Limb (tissue), 2 donors: ENCODE results near the gene DTHD1.

Experiments
- DNase-seq, 2 donors: peaks; one replicate each; pipeline ENCODE4 v3.0.0-alpha.2; 2016; ENCODE audit errors: extremely low spot score in 2 of 2

DTHD1 gene

GRCh38 chr4:36269533-36270173 lies 11.8 kb upstream of the DTHD1 start:
- DNase-seq, result no peak

- DNase-seq, result no peak
Measured at GRCh38 chr4:36273276-36273675, 8.1 kb upstream of the DTHD1 start.

GRCh38 chr4:36274158-36274557 lies 7.3 kb upstream of the DTHD1 start:
- no peak for DNase-seq

- DNase-seq, result no peak
Measured at GRCh38 chr4:36277533-36277932, 3.9 kb upstream of the DTHD1 start.

GRCh38 chr4:36278789-36279188 lies 2.6 kb upstream of the DTHD1 start:
- DNase-seq, result no peak

- DNase-seq, result no peak
Measured at GRCh38 chr4:36280555-36280954, 861 bp upstream of the DTHD1 start.

GRCh38 chr4:36282503-36283030 lies 1.2 kb downstream of the DTHD1 start:
- DNase-seq, result no peak

GRCh38 chr4:36283912-36284465 lies 2.6 kb downstream of the DTHD1 start:
- no peak for DNase-seq

- no peak for DNase-seq
Measured at GRCh38 chr4:36285784-36286480, 4.5 kb downstream of the DTHD1 start.

- DNase-seq, result no peak
Measured at GRCh38 chr4:36286481-36286871, 5.1 kb downstream of the DTHD1 start.

GRCh38 chr4:36288731-36289426 lies 7.5 kb downstream of the DTHD1 start:
- DNase-seq, result no peak

- DNase-seq, result no peak
Measured at GRCh38 chr4:36290641-36291040, 9.2 kb downstream of the DTHD1 start.

- DNase-seq, result no peak
Measured at GRCh38 chr4:36292556-36293188, 11.3 kb downstream of the DTHD1 start.

- no peak for DNase-seq
Measured at GRCh38 chr4:36301127-36301526, 19.7 kb downstream of the DTHD1 start.

- no peak for DNase-seq
Measured at GRCh38 chr4:36303426-36304137, 22.2 kb downstream of the DTHD1 start.

- DNase-seq, result no peak
Measured at GRCh38 chr4:36304138-36304681, 22.8 kb downstream of the DTHD1 start.

GRCh38 chr4:36308150-36308549 lies 26.7 kb downstream of the DTHD1 start:
- peak in 1 of 2 donors; percentile 69 for DNase-seq

- DNase-seq, result no peak
Measured at GRCh38 chr4:36310216-36310615, 28.8 kb downstream of the DTHD1 start.

- DNase-seq, result no peak
Measured at GRCh38 chr4:36310793-36311192, 29.4 kb downstream of the DTHD1 start.

- no peak for DNase-seq
Measured at GRCh38 chr4:36312511-36312910, 31.1 kb downstream of the DTHD1 start.

- no peak for DNase-seq
Measured at GRCh38 chr4:36313301-36313700, 31.9 kb downstream of the DTHD1 start.
